HFF-Myc (cell line): ENCODE results near the gene KRT20.

Experiments used
- DNase-seq: peaks from one replicate; pipeline ENCODE4 v3.0.0-alpha.2; 2011; ENCODE audit warnings: low read depth; ENCODE audit errors: extremely low read depth
- H3K4me3 ChIP-seq: replicated peaks from 2 replicates; pipeline ENCODE4 v1.5.1; 2011; ENCODE audit warnings: low read depth, mild to moderate bottlenecking, control low read depth, low read length
- TF ChIP-seq, protein P1 (sequence below): IDR thresholded peaks from 2 replicates; pipeline ENCODE4 v1.5.1; 2012; ENCODE audit warnings: mild to moderate bottlenecking, low read depth, low read length, control low read depth; ENCODE audit errors: missing control alignments

Gene KRT20

DNA sequence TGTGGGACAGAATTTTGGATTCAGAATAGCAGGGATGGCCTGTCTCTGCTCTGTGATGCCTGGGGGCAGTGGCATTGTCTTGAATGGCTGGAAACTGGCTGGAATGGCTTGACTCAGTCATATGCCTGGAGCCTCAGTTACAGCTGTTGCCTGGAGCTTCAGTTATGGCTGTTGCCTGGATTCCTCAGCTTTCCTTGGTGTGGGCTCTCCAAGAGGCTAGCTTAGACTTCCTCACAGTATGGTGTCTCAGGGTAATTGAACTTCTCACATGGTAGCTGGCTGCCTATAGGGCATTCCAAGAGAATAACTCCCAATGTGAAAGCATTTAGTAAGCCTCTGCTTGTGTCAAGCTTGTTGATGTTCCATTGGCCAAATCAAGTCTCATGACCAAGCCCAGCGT lies 31.3 kb upstream of the KRT20 start:
- H3K4me3 ChIP-seq = no peak overlapping the region
- DNase-seq = no peak
- TF ChIP-seq, protein P1, sequence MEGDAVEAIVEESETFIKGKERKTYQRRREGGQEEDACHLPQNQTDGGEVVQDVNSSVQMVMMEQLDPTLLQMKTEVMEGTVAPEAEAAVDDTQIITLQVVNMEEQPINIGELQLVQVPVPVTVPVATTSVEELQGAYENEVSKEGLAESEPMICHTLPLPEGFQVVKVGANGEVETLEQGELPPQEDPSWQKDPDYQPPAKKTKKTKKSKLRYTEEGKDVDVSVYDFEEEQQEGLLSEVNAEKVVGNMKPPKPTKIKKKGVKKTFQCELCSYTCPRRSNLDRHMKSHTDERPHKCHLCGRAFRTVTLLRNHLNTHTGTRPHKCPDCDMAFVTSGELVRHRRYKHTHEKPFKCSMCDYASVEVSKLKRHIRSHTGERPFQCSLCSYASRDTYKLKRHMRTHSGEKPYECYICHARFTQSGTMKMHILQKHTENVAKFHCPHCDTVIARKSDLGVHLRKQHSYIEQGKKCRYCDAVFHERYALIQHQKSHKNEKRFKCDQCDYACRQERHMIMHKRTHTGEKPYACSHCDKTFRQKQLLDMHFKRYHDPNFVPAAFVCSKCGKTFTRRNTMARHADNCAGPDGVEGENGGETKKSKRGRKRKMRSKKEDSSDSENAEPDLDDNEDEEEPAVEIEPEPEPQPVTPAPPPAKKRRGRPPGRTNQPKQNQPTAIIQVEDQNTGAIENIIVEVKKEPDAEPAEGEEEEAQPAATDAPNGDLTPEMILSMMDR = no peak

DNA sequence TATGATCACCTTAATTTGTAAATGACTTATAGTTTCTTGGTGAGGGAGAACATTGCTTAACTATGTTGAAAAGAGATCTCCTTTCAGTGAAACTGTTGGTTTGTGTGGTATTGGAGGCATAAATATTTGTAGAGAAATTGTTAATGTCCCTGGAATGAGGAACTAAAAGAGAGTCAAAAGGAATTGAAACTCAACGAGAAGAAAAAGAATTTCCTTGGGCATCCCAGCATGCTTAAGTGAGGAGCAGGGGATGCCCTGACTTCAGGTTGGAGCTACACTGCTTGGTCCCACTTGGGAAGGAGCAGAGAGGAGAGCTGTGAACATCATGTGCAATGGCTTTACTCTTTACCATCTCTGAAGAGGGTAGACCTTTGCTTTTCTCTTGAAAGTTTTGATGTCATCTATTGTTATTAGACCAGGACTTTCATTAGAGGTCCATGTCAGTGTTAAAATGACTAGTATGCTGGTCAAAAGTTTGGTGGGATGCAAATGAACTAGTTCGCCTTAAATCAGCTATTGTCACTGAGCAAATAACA lies 30.7 kb upstream of the KRT20 start:
- TF ChIP-seq, protein P1 = no peak

DNA sequence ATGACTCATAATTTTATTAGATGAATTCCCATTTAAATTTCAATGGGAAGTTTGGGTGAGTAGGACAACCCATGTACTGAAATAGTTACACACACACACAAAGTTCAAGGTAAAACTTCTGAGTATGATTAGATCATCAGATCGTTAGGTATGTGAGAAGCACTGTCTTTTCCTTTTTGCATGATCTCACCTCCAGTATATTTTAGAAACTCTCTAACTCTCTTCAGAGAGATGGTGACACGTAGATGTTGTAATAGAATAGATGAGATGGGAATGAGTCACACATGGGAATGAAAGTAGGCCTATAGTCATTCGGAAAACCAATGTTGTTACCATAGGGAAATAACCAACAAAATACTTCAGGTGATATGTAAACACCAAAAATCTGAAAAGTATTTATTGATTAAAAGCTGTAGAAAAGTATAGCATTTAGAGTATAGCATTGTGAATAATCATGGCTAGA lies 30.2 kb upstream of the KRT20 start:
- peak; percentile 65 for DNase-seq
- H3K4me3 ChIP-seq = no peak overlapping the region
- TF ChIP-seq, protein P1 = no peak

More for the DNA sequence above, 30.7 kb upstream of the KRT20 start:
- no peak overlapping the region for H3K4me3 ChIP-seq
- DNase-seq = no peak

DNA sequence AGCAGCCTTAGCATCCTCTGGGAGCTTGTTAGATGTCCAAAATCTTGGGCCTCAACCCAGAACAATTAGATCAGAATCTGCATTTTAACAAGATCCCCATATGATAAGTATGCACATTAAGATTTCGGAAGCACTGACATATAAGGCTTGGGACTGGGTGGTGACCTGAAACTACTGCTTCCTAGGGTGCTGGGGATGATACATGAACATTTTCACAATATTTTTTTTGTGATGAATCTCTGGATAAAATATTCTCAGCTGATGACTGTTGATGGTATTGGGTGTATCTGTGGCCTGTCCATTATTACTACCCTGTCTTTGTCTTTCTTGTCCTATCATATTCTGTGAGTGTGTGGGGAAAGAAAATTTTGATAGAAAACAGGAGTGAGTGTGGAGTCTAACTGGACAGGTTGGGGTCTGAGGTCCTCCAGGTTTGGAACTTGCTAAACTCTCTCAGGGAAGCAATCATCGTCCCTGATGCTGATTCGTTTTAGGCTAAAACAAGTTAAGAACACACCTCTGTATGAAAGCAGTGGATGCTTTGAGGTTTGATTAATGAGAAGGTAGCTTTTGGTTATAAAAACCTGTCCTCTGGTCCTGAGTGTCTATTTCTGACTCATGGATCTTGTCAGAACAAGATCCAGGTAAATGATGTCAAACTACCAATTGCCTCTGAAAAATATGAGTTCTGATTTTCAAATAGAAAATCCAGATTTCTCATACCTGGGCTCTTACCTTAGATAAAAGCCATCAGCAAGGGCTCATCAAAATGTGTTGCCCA lies 29.2 kb upstream of the KRT20 start:
- DNase-seq = no peak
- TF ChIP-seq, protein P1 = no peak
- H3K4me3 ChIP-seq = no peak overlapping the region

DNA sequence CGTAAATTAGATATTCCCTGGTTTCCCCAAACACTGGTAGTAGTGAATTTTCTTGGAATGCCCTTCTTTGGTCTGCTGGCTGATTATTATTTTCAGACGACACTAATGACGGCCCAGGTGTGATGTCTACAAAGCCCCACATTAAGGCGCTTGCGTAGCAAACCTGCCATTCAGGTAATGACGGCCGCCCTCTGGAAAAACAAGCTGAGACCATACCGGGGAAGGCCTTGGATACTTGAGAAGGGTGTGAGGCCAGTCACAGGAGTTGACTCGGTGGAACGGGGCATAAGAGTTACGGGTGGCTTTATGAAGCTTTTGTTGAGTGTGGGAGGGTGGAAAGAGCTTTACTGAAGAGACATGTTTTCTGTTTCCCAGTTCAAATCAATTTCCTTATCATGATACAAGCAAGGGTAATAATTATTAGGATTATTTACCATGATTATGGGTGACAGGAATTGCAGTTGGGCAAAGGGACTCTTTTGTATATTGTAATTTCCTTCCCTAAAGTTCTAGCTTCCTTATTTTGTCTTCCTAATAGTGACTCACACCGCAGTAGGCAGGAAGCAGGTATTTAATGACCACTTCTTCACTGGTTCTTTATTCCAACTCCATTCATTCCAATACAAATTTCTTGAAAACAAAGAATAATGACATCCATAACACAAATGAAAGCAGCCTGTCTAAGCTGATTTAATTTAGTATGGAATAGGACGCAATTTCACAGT lies 27.6 kb upstream of the KRT20 start:
- no peak for DNase-seq
- TF ChIP-seq, protein P1 = no peak

DNA sequence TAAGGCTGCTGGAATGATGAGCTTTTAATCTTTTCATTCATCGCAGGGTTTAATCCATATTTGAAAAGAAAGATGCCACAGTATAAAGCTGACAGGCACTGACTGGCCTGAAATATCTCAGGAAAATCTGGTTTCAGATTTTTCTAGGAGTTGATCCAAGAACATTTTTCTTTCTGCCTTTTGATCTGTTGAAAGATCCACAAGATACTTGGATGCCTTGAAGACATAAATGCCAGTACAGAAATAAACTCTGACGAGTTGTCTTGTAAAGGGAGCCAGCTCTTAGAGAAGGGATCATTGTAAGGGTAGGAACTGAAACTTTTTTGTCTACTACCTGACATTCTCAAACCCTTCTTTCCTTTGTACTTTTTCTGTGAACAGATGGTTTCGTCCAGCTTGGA lies 25.4 kb upstream of the KRT20 start:
- DNase-seq = no peak
- TF ChIP-seq, protein P1 = no peak
- no peak overlapping the region for H3K4me3 ChIP-seq

More for the DNA sequence above, 27.6 kb upstream of the KRT20 start:
- H3K4me3 ChIP-seq = no peak overlapping the region
